Subcutaneous abdominal adipose tissue (tissue), 5 donors: ENCODE results near the gene METTL1.

Experiments
- H3K27ac ChIP-seq: one replicate; pipeline ENCODE4 v1.7.0; 2013; ENCODE audit warnings: low read depth, mild to moderate bottlenecking, inconsistent platforms, low read length, moderate library complexity
- H3K27me3 ChIP-seq, 5 donors: one replicate each; pipeline ENCODE4 v1.7.0; 2013; ENCODE audit warnings: low read length in 5 of 5, inconsistent platforms in 1 of 5; ENCODE audit not compliant: control insufficient read depth in 5 of 5, insufficient read depth in 4 of 5
- H3K36me3 ChIP-seq, 5 donors: one replicate each; pipeline ENCODE4 v1.7.0; 2013; ENCODE audit warnings: low read length in 5 of 5; ENCODE audit not compliant: control insufficient read depth in 5 of 5, insufficient read depth in 5 of 5
- H3K4me1 ChIP-seq, 5 donors: one replicate each; pipeline ENCODE4 v1.7.0; 2013; ENCODE audit warnings: low read length in 5 of 5, mild to moderate bottlenecking in 3 of 5, moderate library complexity in 1 of 5; ENCODE audit not compliant: control insufficient read depth in 5 of 5, insufficient read depth in 5 of 5
- H3K4me3 ChIP-seq, 5 donors: one replicate each; pipeline ENCODE4 v1.7.0; 2013; ENCODE audit warnings: low read length in 5 of 5, low read depth in 1 of 5
- H3K9ac ChIP-seq, 5 donors: one replicate each; pipeline ENCODE4 v1.7.0; 2013; ENCODE audit warnings: low read length in 5 of 5, mild to moderate bottlenecking in 4 of 5, moderate library complexity in 3 of 5
- H3K9me3 ChIP-seq, 5 donors: one replicate each; pipeline ENCODE4 v1.7.0; 2013; ENCODE audit warnings: low read length in 5 of 5; ENCODE audit not compliant: control insufficient read depth in 5 of 5
- donor health status: healthy.
- donor health status: healthy.
- donor health status: healthy.
- donor health status: healthy.
- donor health status: healthy.

Gene METTL1

GRCh38 chr12:57813971-57814772 is 42.3 kb upstream of the METTL1 start:
- H3K9me3 ChIP-seq, result no peaks in the 10 kb centered on the region
- peaks cover 3 to 50% (median 36%) of the 10 kb centered on the region in 5 donors for H3K36me3 ChIP-seq
- H3K9ac ChIP-seq, result no peak overlapping the region

GRCh38 chr12:57813111-57813970 is 41.4 kb upstream of the METTL1 start:
- Histone ChIP-seq H3K36me3 (peaks cover 6 to 50% (median 41%) of the 10 kb centered on the region in 5 donors), H3K9me3 (no peaks in the 10 kb centered on the region), H3K4me1 (peaks cover 18 to 40% (median 37%) of the 10 kb centered on the region in 5 donors)

More at GRCh38 chr12:57813971-57814772, 42.3 kb upstream of the METTL1 start:
- no peak overlapping the region for H3K27ac ChIP-seq
- peak overlapping the region in 1 of 5 donors; percentile 19 for H3K4me3 ChIP-seq
- H3K4me1 ChIP-seq, result peaks cover 20 to 46% (median 40%) of the 10 kb centered on the region in 5 donors
- H3K27me3 ChIP-seq, result no peaks in the 10 kb centered on the region

GRCh38 chr12:57811028-57811755 is 39.3 kb upstream of the METTL1 start:
- no peaks in the 10 kb centered on the region for H3K27me3 ChIP-seq
- no peak overlapping the region for H3K4me3 ChIP-seq
- H3K36me3 ChIP-seq, result peaks cover 12 to 71% (median 63%) of the 10 kb centered on the region in 5 donors
- H3K9me3 ChIP-seq, result no peaks in the 10 kb centered on the region
- no peak overlapping the region for H3K27ac ChIP-seq
- H3K9ac ChIP-seq, result no peak overlapping the region
- peaks cover 6 to 21% (median 19%) of the 10 kb centered on the region in 5 donors for H3K4me1 ChIP-seq

More at GRCh38 chr12:57813111-57813970, 41.4 kb upstream of the METTL1 start:
- Histone ChIP-seq H3K27ac (no peak overlapping the region), H3K27me3 (no peaks in the 10 kb centered on the region), H3K9ac (no peak overlapping the region), H3K4me3 (no peak overlapping the region)

- peaks cover 12 to 75% (median 65%) of the 10 kb centered on the region in 5 donors for H3K36me3 ChIP-seq
- peaks cover 2 to 14% (median 12%) of the 10 kb centered on the region in 5 donors for H3K4me1 ChIP-seq
- H3K9me3 ChIP-seq, result no peaks in the 10 kb centered on the region
- no peaks in the 10 kb centered on the region for H3K27me3 ChIP-seq
- no peak overlapping the region for H3K27ac ChIP-seq
- no peak overlapping the region for H3K9ac ChIP-seq
- H3K4me3 ChIP-seq, result no peak overlapping the region
These were observed 38.5 kb upstream of the METTL1 start for GRCh38 chr12:57810450-57810849.

- peaks cover 2 to 7% (median 5%) of the 10 kb centered on the region in 5 donors for H3K4me1 ChIP-seq
- peaks cover 12 to 80% (median 65%) of the 10 kb centered on the region in 5 donors for H3K36me3 ChIP-seq
- H3K27me3 ChIP-seq, result no peaks in the 10 kb centered on the region
- no peak overlapping the region for H3K9ac ChIP-seq
- H3K27ac ChIP-seq, result no peak overlapping the region
- H3K4me3 ChIP-seq, result no peak overlapping the region
- H3K9me3 ChIP-seq, result no peaks in the 10 kb centered on the region
These were observed 37.5 kb upstream of the METTL1 start for GRCh38 chr12:57809425-57809824.

- Histone ChIP-seq H3K9ac (no peak overlapping the region), H3K27me3 (no peaks in the 10 kb centered on the region), H3K27ac (no peak overlapping the region), H3K9me3 (no peaks in the 10 kb centered on the region), H3K4me3 (no peak overlapping the region), H3K4me1 (peaks cover 0 to 4% (median 3%) of the 10 kb centered on the region in 5 donors), H3K36me3 (peaks cover 16 to 83% (median 67%) of the 10 kb centered on the region in 5 donors)
These were observed 36.4 kb upstream of the METTL1 start for GRCh38 chr12:57808351-57808750.

- Histone ChIP-seq H3K9ac (no peak overlapping the region), H3K36me3 (peaks cover 19 to 84% (median 67%) of the 10 kb centered on the region in 5 donors), H3K4me3 (no peak overlapping the region), H3K9me3 (no peaks in the 10 kb centered on the region), H3K4me1 (peaks cover 0 to 7% (median 4%) of the 10 kb centered on the region in 5 donors), H3K27me3 (no peaks in the 10 kb centered on the region), H3K27ac (no peak overlapping the region)
These were observed 35.4 kb upstream of the METTL1 start for GRCh38 chr12:57807285-57807684.

GRCh38 chr12:57806677-57807076 is 34.8 kb upstream of the METTL1 start:
- Histone ChIP-seq H3K27me3 (no peaks in the 10 kb centered on the region), H3K36me3 (peaks cover 20 to 84% (median 71%) of the 10 kb centered on the region in 5 donors), H3K4me3 (no peak overlapping the region)

GRCh38 chr12:57803319-57803893 is 31.5 kb upstream of the METTL1 start:
- peaks cover 0 to 7% (median 4%) of the 10 kb centered on the region in 5 donors for H3K4me1 ChIP-seq
- no peak overlapping the region for H3K4me3 ChIP-seq
- H3K27ac ChIP-seq, result no peak overlapping the region
- H3K9me3 ChIP-seq, result no peaks in the 10 kb centered on the region
- no peak overlapping the region for H3K9ac ChIP-seq
- H3K36me3 ChIP-seq, result peaks cover 25 to 80% (median 68%) of the 10 kb centered on the region in 5 donors
- no peaks in the 10 kb centered on the region for H3K27me3 ChIP-seq

More at GRCh38 chr12:57806677-57807076, 34.8 kb upstream of the METTL1 start:
- Histone ChIP-seq H3K27ac (no peak overlapping the region), H3K9me3 (no peaks in the 10 kb centered on the region), H3K9ac (no peak overlapping the region), H3K4me1 (peaks cover 0 to 7% (median 4%) of the 10 kb centered on the region in 5 donors)
